Measurements from ENCODE around the gene PJA2.

DNA sequence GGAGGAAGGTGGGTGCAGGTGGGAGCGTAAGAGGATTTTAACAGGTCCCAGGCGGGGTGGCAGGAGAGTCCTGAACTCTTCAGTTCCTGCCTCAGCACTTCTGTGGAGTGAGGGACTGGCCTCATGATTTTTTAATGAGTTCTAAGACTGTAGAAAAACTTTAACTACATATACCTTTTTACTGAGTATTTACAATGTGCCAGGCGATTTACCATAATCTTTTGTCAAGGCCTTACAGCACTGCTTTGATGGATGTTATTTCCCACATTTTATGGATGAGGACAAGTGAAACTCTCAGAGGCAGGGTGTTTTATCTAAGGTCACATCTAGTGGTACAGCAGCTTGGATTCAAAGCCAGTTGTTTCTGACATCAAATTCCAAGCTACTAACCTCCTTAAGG, 99.5 kb downstream of the PJA2 start:
- TF ChIP-seq CTCF (conservative IDR thresholded peaks at IDR 0.05 in 1 of 2, IDR thresholded peaks at IDR 0.05 in 1 of 2; ENCODE audit: low read depth in 1 of 2, low read length in 2 of 2), result no peak
- TF ChIP-seq EZH2 (IDR thresholded peaks at IDR 0.05; ENCODE audit: low read length, missing control alignments), result no peak

Measured in fibroblast of lung (primary cell).